WTC11 (cell line): Measurements from ENCODE around the gene OR52N2. TPM values are rescaled to one million over a fixed set of nuclear protein-coding genes. Genes with fewer than 3 reads are reported as not detected.

ENCODE experiments used
- ATAC-seq: fragments of 200-7000 bp; cut with Tn5 transposase; 2 replicates; pipeline ENCODE4 v1.10.0; 2021; ENCODE audit warnings: mild to moderate bottlenecking, moderate library complexity
- CTCF ChIA-PET: fragments of 300-600 bp; sonication (Branson Sonifier 250); formaldehyde crosslinking; loops from one replicate; lab custom pipeline; 2021; ENCODE audit warnings: antibody characterized with exemption; lab: Charles Lee
- POLR2A ChIA-PET: fragments of 350-600 bp; sonication (Branson Sonifier 250); formaldehyde crosslinking; loops from one replicate; lab custom pipeline; 2021; ENCODE audit warnings: antibody characterized with exemption; lab: Charles Lee
- DNase-seq: peaks from one replicate; pipeline ENCODE4 v3.0.0; 2021; ENCODE audit warnings: low spot score
- H3K27ac Mint-ChIP-seq: 2 replicates; pipeline ENCODE4 v1.8.0; 2021; ENCODE audit warnings: mixed read lengths
- H3K27me3 Mint-ChIP-seq: 2 replicates; pipeline ENCODE4 v1.8.0; 2021; ENCODE audit warnings: low read depth, mild to moderate bottlenecking, moderate library complexity, mixed read lengths
- H3K36me3 Mint-ChIP-seq: 2 replicates; pipeline ENCODE4 v1.8.0; 2021; ENCODE audit warnings: mixed read lengths
- H3K4me1 Mint-ChIP-seq: 2 replicates; pipeline ENCODE4 v1.8.0; 2022; ENCODE audit warnings: mixed read lengths
- H3K4me3 Mint-ChIP-seq: 2 replicates; pipeline ENCODE4 v1.8.0; 2021; ENCODE audit warnings: mild to moderate bottlenecking, moderate library complexity, mixed read lengths
- H3K9me3 Mint-ChIP-seq: 2 replicates; pipeline ENCODE4 v1.8.0; 2021; ENCODE audit warnings: mixed read lengths
- ATF6 ChIP-seq: sonication (generic); formaldehyde crosslinking; IDR thresholded peaks from 2 replicates; pipeline ENCODE4 v1.8.1; 2023; ENCODE audit warnings: mild to moderate bottlenecking, missing genetic modification reagents
- CREB1 ChIP-seq: sonication (generic); formaldehyde crosslinking; IDR thresholded peaks from 2 replicates; pipeline ENCODE4 v1.8.0; 2023; ENCODE audit warnings: mild to moderate bottlenecking, missing genetic modification reagents
- ERG ChIP-seq: fragments of 250-450 bp; sonication (Bioruptor Pico); IDR thresholded peaks from 2 replicates; pipeline ENCODE4 v1.8.0; 2021; ENCODE audit warnings: mild to moderate bottlenecking
- FOXK1 ChIP-seq: sonication (generic); formaldehyde crosslinking; IDR thresholded peaks from 2 replicates; pipeline ENCODE4 v1.8.0; 2022; ENCODE audit warnings: mild to moderate bottlenecking, moderate library complexity, missing genetic modification reagents
- FOXP1 ChIP-seq: sonication (generic); formaldehyde crosslinking; IDR thresholded peaks from 2 replicates; pipeline ENCODE4 v1.8.0; 2022; ENCODE audit warnings: missing genetic modification reagents, mild to moderate bottlenecking, moderate library complexity, borderline replicate concordance
- FOXP4 ChIP-seq: sonication (generic); formaldehyde crosslinking; IDR thresholded peaks from 2 replicates; pipeline ENCODE4 v1.8.0; 2022; ENCODE audit warnings: mild to moderate bottlenecking, missing genetic modification reagents
- GABPB1 ChIP-seq: sonication (generic); formaldehyde crosslinking; IDR thresholded peaks from 2 replicates; pipeline ENCODE4 v1.8.1; 2023; ENCODE audit warnings: mild to moderate bottlenecking, missing genetic modification reagents
- HMGA2 ChIP-seq: fragments of 250-450 bp; sonication (Bioruptor Pico); IDR thresholded peaks from 2 replicates; pipeline ENCODE4 v1.4.0; 2021; ENCODE audit warnings: mild to moderate bottlenecking, moderate library complexity
- JAZF1 ChIP-seq: fragments of 250-450 bp; sonication (Bioruptor Pico); IDR thresholded peaks from 2 replicates; pipeline ENCODE4 v1.9.0; 2021; ENCODE audit warnings: moderate library complexity, mild to moderate bottlenecking, inconsistent platforms
- MYBL2 ChIP-seq: sonication (generic); formaldehyde crosslinking; IDR thresholded peaks from 2 replicates; pipeline ENCODE4 v1.8.1; 2023; ENCODE audit warnings: mild to moderate bottlenecking, moderate library complexity, missing genetic modification reagents
- NFE2L1 ChIP-seq: sonication (generic); formaldehyde crosslinking; IDR thresholded peaks from 2 replicates; pipeline ENCODE4 v1.8.1; 2023; ENCODE audit warnings: missing genetic modification reagents
- NR1H2 ChIP-seq: sonication (generic); formaldehyde crosslinking; IDR thresholded peaks from 2 replicates; pipeline ENCODE4 v1.9.0; 2021; ENCODE audit warnings: mild to moderate bottlenecking, moderate library complexity, missing genetic modification reagents
- STAT6 ChIP-seq: sonication (generic); formaldehyde crosslinking; conservative IDR thresholded peaks from 2 replicates; pipeline ENCODE4 v1.8.1; 2023; ENCODE audit warnings: mild to moderate bottlenecking, low read depth, missing genetic modification reagents, moderate library complexity
- TCF7 ChIP-seq: sonication (generic); formaldehyde crosslinking; IDR thresholded peaks from 2 replicates; pipeline ENCODE4 v1.8.0; 2022; ENCODE audit warnings: mild to moderate bottlenecking, low read depth, missing genetic modification reagents, moderate library complexity
- ZNF138 ChIP-seq: sonication (generic); formaldehyde crosslinking; conservative IDR thresholded peaks from 2 replicates; pipeline ENCODE4 v1.8.1; 2022; ENCODE audit warnings: mild to moderate bottlenecking, moderate library complexity, missing genetic modification reagents
- ZNF317 ChIP-seq: sonication (generic); formaldehyde crosslinking; IDR thresholded peaks from 2 replicates; pipeline ENCODE4 v1.8.1; 2023; ENCODE audit warnings: low read depth, mild to moderate bottlenecking, moderate library complexity, missing genetic modification reagents, borderline replicate concordance
- ZNF396 ChIP-seq: fragments of 250-450 bp; sonication (Bioruptor Pico); IDR thresholded peaks from 2 replicates; pipeline ENCODE4 v1.8.0; 2021; ENCODE audit warnings: mild to moderate bottlenecking, moderate library complexity, borderline replicate concordance
- total RNA-seq: library from RNA; stranded (reverse); gene quantifications from 3 replicates; pipeline ENCODE4 v1.2.3, GENCODE V29; 2021
- TF ChIP-seq, protein P1 (sequence below): sonication (generic); formaldehyde crosslinking; IDR thresholded peaks from 2 replicates; pipeline ENCODE4 v1.8.0; 2023; ENCODE audit warnings: missing genetic modification reagents, mild to moderate bottlenecking, borderline replicate concordance
- TF ChIP-seq, protein P2 (sequence below): sonication (generic); formaldehyde crosslinking; conservative IDR thresholded peaks from 2 replicates; pipeline ENCODE4 v1.8.1; 2022; ENCODE audit warnings: mild to moderate bottlenecking, missing genetic modification reagents
- TF ChIP-seq, protein P3 (sequence below): sonication (generic); formaldehyde crosslinking; IDR thresholded peaks from 2 replicates; pipeline ENCODE4 v1.8.1; 2022; ENCODE audit warnings: mild to moderate bottlenecking, moderate library complexity, missing genetic modification reagents
- TF ChIP-seq, protein P4 (sequence below): fragments of 250-450 bp; sonication (Bioruptor Pico); IDR thresholded peaks from 2 replicates; pipeline ENCODE4 v2.1.2; 2022; ENCODE audit warnings: mild to moderate bottlenecking, moderate library complexity

OR52N2 gene
- total RNA-seq, 1 experiment from 2014 or later: not detected

DNA sequence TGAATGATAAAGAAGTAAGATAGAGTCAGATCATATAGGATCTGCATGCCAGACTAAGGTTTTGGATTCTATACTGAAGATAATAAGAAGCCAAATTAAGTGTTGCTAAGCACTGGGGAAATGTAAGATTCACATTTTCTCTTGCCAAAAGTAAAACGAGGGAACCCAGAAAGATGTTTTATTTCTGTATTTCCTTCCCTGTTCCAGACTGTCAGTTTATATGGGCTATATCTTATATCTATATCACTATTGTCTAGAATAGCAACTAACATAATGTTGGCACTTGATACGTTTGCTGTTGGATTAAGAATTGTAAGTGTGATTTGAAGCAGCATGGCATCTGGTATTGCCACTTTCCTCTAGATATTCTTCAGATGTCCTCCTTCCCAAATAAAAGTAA is 24.7 kb downstream of the OR52N2 start:
- ChIA-PET CTCF (no interaction called here), POLR2A (no interaction called here)
- no peak for ATAC-seq
- Mint-ChIP-seq H3K4me3 (no peak overlapping the region), H3K27me3 (no peaks in the 10 kb centered on the region), H3K4me1 (peaks cover 19% of the 10 kb centered on the region), H3K36me3 (no peaks in the 10 kb centered on the region; the same call in 1 of the 2 replicates), H3K27ac (no peak overlapping the region), H3K9me3 (peaks cover 12% of the 10 kb centered on the region)
- no peak for TF ChIP-seq NR1H2 (CRISPR knock-in tag)
- TF ChIP-seq HMGA2: no peak
- TF ChIP-seq FOXP1: no peak
- no peak for TF ChIP-seq NFE2L1 (CRISPR knock-in tag)
- TF ChIP-seq TCF7 (CRISPR knock-in tag): no peak
- TF ChIP-seq MYBL2: no peak
- no peak for TF ChIP-seq FOXK1 (CRISPR knock-in tag)
- no peak for TF ChIP-seq FOXP4 (CRISPR knock-in tag)
- no peak for TF ChIP-seq ZNF396 (CRISPR knock-in tag)
- no peak for TF ChIP-seq JAZF1 (CRISPR knock-in tag)
- DNase-seq: no peak

DNA sequence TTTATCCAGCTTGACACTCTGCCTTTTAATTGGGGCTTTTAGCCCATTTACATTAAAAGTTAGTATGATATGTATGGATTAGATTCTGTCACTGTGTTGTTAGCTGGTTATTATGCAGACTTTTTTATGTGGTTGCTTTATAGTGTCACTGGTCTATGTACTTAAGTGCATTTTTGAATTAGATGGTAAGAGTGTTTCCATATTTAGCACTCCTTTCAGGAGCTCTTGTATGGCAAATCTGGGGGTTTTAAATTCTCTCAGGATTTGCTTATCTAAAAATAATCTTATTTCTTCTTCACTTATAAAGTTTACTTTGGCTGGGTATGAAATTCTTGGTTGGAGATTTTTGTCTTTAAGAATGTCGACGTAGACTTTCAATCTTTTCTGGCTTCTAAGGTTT is 29.0 kb downstream of the OR52N2 start:
- Mint-ChIP-seq H3K27me3 (no peaks in the 10 kb centered on the region), H3K36me3 (no peaks in the 10 kb centered on the region), H3K9me3 (peaks cover 12% of the 10 kb centered on the region), H3K4me1 (no peaks in the 10 kb centered on the region), H3K27ac (no peak overlapping the region), H3K4me3 (no peak overlapping the region)
- ChIA-PET POLR2A (no interaction called here), CTCF (no interaction called here)
- DNase-seq (no peak), ATAC-seq (no peak)
- TF ChIP-seq, protein P1, sequence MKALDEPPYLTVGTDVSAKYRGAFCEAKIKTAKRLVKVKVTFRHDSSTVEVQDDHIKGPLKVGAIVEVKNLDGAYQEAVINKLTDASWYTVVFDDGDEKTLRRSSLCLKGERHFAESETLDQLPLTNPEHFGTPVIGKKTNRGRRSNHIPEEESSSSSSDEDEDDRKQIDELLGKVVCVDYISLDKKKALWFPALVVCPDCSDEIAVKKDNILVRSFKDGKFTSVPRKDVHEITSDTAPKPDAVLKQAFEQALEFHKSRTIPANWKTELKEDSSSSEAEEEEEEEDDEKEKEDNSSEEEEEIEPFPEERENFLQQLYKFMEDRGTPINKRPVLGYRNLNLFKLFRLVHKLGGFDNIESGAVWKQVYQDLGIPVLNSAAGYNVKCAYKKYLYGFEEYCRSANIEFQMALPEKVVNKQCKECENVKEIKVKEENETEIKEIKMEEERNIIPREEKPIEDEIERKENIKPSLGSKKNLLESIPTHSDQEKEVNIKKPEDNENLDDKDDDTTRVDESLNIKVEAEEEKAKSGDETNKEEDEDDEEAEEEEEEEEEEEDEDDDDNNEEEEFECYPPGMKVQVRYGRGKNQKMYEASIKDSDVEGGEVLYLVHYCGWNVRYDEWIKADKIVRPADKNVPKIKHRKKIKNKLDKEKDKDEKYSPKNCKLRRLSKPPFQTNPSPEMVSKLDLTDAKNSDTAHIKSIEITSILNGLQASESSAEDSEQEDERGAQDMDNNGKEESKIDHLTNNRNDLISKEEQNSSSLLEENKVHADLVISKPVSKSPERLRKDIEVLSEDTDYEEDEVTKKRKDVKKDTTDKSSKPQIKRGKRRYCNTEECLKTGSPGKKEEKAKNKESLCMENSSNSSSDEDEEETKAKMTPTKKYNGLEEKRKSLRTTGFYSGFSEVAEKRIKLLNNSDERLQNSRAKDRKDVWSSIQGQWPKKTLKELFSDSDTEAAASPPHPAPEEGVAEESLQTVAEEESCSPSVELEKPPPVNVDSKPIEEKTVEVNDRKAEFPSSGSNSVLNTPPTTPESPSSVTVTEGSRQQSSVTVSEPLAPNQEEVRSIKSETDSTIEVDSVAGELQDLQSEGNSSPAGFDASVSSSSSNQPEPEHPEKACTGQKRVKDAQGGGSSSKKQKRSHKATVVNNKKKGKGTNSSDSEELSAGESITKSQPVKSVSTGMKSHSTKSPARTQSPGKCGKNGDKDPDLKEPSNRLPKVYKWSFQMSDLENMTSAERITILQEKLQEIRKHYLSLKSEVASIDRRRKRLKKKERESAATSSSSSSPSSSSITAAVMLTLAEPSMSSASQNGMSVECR: no peak
- TF ChIP-seq GABPB1 (CRISPR knock-in tag): no peak
- TF ChIP-seq ZNF138: no peak
- TF ChIP-seq MYBL2: no peak
- TF ChIP-seq CREB1 (CRISPR knock-in tag): no peak
- TF ChIP-seq, protein P2, sequence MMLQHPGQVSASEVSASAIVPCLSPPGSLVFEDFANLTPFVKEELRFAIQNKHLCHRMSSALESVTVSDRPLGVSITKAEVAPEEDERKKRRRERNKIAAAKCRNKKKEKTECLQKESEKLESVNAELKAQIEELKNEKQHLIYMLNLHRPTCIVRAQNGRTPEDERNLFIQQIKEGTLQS (CRISPR knock-in tag): no peak
- TF ChIP-seq ATF6: no peak
- TF ChIP-seq, protein P3, sequence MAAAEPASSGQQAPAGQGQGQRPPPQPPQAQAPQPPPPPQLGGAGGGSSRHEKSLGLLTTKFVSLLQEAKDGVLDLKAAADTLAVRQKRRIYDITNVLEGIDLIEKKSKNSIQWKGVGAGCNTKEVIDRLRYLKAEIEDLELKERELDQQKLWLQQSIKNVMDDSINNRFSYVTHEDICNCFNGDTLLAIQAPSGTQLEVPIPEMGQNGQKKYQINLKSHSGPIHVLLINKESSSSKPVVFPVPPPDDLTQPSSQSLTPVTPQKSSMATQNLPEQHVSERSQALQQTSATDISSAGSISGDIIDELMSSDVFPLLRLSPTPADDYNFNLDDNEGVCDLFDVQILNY (CRISPR knock-in tag): no peak
- TF ChIP-seq ERG (CRISPR knock-in tag): no peak
- no peak for TF ChIP-seq STAT6 (CRISPR knock-in tag)
- TF ChIP-seq FOXK1 (CRISPR knock-in tag): no peak
- TF ChIP-seq ZNF317 (CRISPR knock-in tag): no peak
- TF ChIP-seq, protein P4, sequence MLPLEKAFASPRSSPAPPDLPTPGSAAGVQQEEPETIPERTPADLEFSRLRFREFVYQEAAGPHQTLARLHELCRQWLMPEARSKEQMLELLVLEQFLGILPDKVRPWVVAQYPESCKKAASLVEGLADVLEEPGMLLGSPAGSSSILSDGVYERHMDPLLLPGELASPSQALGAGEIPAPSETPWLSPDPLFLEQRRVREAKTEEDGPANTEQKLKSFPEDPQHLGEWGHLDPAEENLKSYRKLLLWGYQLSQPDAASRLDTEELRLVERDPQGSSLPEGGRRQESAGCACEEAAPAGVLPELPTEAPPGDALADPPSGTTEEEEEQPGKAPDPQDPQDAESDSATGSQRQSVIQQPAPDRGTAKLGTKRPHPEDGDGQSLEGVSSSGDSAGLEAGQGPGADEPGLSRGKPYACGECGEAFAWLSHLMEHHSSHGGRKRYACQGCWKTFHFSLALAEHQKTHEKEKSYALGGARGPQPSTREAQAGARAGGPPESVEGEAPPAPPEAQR: no peak
- no peak for TF ChIP-seq NR1H2 (CRISPR knock-in tag)
